NCI-H2196 (cell line): ENCODE results near the gene FBF1.

Experiments
- DNase-seq: peaks from one replicate; lab custom pipeline; 2025; ENCODE audit not compliant: unreplicated experiment; lab: John Stamatoyannopoulos, UW

Gene FBF1

DNA sequence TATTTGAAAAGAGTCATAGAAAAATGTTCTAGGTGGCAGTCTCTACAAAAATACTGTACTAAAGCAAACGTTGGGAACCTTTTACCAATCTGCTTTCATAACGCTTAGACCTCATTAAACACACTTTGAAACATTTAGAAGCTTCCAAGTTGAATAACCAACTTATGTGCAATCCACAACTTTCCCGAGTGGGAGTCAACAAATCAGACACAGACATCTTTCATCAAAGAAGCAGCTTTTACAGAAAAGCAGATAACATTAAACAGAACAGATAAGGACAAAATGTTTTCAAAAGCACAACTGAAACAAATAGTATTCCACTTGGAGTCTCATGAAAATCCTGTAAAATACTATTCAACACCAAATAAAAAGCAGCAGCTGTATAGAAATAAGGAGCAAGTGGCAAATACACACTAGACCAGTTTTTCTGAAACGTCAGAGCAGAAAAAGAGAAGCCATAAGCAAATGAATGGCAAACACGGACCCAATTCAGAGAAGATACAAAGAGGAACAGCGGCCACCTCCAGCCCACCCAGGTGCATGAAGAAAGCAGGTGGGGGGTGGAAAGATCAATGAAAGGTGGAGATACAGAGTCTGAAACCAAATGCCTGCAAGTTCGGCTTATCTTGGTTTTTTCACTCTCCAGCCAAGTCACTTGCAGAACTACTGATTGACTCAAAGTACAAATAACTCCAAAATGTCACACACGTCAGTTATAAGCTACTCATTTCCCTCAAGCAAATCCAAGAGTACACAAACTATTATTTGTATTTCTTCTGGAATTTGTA, 18.4 kb upstream of the FBF1 start:
- no peak for DNase-seq

DNA sequence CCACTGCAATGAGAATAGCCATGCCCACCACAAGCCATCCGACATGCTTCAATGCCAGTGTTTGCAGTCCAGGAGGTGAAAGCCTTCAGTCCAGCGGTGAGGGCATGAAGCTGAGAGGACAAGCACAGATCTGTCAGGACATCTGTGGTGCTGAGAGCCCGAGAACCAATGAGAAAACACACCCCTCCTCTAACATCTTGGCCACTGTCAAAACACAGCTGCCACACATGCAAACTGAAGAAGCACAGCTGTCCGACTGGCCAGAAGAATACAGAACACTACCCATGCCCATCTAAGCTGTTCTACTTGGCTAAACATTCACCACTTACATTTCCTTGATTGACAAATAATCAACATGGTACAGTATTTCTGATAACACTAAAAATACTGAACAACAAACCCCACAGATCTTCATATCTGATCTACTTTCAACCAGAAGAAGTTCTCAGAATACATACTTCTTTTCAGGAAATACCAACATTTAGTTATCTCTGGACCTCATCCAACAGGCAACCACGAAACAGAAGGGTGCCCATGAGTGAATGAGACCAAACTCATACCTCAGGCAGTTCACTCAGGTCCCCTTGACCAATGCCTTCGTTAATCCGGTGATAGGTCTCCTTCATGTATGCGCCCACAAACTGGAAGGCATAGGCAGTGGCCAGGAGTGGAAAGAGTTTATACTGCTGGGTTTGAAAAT, 10.2 kb upstream of the FBF1 start:
- no peak for DNase-seq

DNA sequence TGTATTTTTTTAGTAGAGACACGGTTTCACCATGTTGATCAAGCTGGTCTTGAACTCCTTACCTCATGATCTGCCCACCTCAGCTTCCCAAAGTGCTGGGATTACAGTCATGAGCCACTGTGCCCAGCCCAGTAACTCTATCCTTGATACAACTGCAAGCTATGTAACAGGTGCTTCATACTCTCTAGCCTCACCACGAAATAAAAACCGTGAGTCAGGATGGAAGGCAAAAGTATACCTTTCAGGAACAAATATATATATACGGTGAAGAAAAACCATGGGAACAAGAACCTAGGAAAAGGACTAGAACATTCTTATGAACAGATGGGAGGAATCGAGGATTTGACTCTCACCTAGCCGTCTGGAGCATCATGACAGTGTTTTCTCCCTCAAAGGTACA, 9.6 kb upstream of the FBF1 start:
- DNase-seq: no peak

DNA sequence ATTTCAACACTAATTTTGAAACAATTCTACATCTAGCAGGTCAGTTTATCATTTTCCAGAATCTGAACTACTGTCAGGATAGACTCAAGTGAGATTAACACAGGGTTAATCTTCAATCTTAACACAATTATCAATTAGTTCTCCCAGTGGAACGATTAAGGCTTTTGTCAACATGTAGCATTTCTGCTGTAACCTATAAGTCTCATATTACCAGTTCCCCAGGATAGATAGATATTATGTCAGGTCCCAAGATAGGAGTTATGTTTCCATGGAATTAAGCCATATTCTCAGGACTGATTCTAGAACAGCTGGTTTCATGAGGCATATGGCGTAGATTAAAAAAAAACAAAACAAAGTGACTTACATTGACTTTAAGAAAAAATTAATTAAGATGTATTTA, 4.4 kb upstream of the FBF1 start:
- no peak for DNase-seq

DNA sequence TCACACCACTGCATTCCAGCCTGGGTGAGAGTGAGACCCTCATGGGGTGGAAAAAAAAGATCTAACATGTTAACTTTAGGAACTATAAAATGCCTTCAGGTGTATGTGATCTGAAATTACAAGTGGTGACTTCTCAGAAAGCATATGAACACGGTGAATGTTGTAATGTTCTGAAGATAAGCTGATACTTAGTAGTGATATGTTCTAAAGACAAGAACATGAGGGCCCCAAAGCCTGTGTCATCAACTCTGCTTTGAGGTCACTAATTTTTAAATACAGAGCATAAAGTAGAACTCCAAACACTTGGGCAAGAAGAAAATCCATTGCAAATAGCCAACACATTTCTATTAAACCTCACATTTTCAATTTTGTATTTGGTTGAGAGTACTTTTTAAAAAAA, 2.6 kb upstream of the FBF1 start:
- DNase-seq: no peak

DNA sequence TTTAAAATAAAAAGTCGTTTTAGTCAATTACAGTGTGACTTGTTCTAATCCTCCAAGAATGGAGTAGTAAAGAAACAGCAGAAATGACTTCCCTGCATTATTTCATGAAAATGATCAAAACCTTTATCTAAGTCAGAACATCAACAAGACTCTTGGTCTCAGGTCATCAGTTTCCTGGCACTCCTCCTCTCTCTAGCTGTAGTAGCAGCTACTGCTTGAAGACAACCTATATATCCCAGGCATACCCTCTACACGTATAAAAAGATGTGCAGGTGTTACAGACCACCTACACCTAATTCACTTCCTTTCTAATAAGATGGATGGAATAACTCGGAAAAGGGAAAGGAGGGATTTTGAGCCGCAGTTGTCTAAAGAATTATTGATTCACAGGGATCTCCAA, 1.6 kb upstream of the FBF1 start:
- no peak for DNase-seq

DNA sequence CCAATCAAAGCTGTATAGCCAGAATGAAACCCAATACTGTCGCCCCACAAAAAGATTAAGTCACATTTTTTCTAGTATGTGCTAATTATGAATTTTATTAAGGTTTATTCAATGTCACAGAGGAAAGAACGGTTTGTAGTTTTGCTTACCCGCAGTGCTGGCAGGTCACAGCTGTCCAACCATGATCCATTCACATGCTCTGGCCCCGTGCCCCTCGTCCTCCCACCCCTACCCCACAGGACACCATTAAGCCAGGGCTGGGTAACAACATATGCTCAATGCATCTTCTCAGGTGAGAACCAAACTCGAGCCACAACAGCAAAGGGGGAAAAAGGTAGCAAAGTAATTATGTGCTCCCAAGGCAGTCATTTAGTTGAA, 589 bp upstream of the FBF1 start:
- no peak for DNase-seq

DNA sequence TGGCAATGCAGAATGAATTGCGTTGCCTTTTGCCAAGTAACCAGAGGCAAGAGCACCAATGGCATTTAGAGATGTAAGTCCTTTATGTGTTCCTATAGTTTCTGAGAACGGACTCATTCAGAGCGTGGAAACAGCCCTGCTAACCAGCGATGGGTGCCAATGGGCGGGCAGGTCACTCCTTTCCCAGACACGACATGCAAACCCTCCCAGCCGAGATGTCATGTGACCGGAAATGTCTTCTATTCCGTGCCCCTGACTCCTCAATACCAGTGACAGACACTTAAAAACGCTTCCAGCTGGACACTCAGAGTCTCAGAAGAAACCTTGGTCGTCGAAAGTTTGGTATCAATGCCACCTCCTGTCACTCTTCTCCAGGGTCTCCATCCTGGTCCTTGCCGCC, 3.2 kb downstream of the FBF1 start:
- no peak for DNase-seq

DNA sequence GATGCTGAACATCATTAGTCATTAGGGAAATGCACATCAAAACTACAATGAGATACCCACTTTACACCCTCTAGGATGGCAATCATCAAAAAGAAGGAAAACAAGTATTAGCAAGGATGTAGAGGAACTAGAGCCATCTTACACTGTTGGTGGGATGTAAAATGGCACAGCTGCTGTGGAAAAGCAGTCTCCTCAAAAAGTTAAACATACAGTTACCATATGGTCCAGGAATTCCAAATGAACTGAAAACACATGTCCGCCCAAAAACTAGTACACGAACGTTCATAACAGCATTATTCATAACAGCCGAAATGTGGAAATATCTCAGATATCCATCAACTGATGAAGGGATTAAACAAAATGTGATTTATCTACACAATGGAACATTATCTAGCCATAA, 7.0 kb downstream of the FBF1 start:
- DNase-seq: no peak

DNA sequence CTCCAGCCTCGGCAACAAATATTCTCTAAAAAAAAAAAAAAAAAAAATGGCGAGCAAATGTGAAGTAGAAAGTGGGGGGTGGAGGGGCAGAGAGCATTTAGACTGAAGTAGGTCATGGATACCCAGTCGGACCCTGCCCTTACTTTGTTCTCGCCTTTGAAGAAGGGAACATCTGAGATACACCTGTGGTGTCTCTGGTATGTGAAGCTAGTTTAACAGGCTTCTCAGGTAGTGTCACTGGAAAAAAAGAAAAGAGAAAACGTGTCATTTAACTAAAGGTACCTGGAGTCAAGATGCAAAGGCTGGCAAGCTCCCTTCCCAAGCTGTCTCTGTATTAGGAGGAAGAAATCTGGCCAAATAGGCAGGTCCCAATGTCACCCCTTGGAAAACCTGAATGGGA, 8.0 kb downstream of the FBF1 start:
- no peak for DNase-seq

DNA sequence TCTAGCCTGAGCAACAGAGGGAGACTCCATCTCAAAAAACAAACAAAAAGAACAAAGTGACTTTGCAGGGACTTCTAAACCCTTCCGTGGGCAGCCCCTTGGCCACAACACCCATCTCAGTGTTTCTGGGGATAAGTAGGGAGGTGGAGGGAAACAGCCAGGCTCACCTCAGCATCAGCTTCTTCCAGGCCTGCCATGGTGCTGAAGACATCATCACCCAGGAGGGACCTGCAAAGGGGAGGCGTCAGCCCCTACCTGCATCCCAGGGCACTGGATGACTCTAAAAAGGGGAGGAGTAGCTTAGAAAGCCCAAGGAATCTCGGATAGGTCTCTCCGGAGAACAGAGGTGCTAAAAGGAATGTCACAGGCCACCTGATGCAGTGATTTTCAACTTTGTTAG, 9.8 kb downstream of the FBF1 start:
- DNase-seq: no peak

DNA sequence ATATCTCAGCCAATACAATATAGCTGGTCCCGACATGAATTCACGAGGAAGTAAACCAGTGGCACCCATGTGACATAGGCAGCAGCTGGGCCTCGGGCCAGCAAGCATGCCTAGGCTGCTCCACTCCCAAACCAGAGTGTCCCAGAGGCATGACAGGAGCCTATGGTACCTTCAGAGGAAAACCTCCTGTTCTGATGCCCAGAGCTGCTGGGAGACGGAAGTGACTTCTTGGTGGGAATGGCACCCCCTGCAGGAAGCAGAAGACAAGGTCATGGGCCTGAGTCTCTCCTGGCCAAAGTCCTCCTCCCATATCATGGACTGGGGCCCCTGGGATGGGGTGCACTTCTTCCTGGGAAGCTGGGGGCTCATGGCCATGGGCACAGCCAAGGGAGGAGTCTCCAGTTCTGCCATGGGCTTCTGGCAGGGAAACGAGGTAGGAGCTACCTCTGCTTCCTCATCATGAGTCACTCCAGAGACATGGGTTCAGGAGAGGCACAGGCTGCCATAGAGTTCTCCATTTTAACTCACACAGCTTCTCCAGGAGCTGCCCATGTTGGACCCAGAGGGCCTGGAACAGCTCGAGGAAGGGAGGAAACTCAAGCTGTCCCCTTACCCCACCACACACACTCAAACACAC, 13.4 kb downstream of the FBF1 start:
- peak; percentile 66 for DNase-seq

DNA sequence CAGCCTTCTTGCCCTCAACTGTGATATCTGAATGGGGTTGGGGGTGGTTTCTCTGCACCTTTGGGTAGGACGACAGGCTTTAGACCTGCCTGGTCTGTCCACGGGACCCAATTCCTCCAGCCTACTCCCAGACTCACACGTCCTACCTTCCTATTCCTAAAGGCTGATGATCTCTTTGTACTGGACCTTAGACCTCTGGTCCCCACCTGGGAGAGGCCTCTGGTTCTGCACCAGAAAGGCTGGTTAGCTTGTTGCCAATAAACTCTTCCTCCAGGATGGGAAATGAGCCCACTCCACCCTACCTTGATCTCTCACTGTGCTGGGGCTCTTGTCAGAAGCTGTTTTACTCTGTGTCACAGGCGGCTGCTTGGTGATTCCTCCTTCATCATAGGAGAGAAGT, 14.4 kb downstream of the FBF1 start:
- DNase-seq: no peak

DNA sequence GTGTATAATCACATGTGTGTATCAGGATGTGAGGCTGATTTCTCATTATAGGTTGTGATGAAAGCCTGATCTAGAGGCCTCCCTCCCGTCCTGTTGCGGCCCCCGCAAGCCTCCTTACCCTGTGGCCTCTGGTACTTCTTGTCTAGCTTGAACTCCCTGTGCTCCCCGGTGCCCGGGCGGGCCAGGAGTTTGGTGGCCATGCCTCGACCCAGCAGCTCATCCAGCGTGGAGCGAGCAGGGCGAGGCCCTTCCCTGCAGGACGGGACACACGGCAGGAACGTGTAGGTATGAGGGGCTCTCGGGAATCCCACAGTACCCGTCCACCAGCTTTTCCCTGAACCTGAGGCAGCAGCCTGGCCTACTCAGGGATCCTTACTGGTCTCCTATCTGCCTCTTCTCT, 14.9 kb downstream of the FBF1 start:
- no peak for DNase-seq

DNA sequence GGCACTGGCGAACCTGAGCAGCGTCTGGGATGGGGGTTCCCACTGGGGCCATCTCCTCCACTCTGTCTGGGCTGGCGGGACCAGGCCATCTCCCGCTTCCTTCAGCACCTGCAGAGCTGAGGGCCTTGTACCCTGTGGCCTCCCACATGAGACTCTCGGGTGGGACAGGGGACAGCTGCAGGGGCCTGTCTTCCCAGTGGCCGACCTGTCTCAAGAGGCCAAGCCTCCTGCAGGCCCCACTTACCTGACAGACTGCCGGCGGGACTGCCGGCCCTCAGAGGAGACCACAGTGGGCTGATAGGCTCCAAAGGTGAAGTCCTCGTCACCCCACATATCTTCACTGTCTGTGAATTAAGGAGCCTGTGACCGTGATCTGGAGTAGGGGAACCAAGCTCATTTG, 15.7 kb downstream of the FBF1 start:
- DNase-seq: no peak

DNA sequence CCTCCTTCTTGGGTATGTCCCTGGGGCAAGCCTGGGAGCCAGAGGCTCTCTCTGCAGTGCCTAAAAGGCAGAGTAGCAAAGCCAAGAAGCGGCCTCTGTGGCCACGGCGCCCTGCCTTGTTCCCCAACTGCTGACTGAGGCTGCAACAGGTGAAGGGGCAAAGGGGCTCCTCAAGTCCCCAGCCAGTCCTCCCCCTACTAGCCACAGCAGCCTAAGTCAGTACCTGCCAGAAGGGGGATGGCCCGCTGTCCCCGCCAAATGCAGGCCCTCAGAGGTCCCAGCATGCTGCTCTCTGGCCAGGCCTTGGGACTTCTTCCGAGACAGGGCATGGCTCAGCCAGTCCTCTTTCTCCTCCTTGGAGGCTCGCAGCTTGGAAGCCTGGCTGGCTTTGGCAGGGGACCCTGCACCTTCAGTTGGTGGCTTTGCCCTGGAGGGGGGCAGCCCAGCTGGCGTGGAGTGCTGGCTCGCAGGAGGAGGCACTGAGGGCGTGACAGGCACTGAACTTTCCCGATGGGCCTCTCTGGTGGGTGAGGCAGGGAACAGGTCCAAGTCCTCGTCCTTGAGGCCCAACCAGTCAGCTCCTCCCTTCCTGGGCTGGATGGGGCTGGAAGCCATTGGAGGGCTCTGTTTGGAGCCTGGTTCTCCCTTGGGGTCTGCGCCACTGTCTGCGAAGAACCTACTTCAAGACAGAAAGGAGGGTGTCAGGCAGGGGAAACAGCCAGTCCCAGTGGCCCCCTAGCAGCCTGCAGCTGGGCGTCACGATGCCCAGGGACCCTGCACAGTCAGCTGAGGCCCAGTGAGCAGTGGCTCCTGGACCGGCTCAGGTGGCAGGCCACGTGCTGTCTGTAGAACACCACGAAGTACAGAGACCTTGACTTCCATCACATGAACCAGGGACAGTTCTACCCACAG, 17.6 kb downstream of the FBF1 start:
- DNase-seq: no peak

DNA sequence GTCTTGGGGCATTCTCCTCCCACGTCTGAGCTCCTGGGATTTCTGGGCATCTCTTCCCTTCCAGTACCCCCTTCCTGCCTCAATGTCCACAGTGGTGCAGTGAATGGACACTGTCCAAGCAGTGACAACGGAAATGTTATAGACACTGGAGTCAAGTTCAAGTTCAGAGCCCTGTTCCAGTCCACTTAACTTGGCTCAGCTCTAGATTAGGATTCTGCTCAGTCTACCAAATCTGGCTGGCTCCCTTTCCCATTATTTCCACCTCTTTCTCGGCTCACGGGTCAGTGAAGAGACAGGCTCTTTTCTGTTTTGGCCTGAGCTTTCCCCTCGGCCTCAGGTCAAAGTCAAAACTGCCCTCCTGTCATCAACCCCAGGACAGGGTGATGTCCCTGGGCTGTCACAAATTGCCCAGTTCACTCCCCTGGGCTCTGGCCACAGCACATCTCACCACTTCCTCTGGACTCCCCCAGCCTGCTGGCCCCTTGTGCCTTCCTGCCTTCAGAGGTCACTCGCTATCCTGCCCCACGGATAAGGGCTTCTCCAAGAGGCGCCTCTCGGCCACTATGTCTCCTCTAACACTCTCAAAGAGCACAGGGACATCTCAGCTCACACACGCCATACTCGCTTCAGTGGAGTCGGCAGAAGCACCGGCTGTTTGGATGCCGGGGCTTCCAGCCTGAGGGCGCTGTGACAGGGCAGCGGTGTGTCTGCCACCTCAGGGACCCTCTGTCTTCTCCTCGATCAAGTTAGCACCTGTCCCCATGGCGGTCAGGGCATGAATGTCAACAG, 18.5 kb downstream of the FBF1 start:
- no peak for DNase-seq

DNA sequence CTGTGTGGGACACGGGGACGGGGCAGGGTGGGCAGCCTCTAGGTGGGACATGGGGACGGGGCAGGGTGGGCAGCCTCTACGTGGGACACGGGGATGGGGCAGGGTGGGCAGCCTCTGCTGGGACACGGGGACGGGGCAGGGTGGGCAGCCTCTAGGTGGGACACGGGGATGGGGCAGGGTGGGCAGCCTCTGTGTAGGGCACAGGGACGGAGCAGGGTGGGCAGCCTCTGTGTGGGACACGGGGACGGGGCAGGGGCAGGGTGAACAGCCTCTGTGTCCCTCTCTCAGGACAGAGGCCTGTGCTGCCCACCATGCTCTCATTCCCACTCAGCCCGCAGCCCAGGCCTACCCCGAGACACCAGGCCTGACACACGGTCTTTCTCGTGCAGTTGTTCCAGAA, 19.2 kb downstream of the FBF1 start:
- no peak for DNase-seq

DNA sequence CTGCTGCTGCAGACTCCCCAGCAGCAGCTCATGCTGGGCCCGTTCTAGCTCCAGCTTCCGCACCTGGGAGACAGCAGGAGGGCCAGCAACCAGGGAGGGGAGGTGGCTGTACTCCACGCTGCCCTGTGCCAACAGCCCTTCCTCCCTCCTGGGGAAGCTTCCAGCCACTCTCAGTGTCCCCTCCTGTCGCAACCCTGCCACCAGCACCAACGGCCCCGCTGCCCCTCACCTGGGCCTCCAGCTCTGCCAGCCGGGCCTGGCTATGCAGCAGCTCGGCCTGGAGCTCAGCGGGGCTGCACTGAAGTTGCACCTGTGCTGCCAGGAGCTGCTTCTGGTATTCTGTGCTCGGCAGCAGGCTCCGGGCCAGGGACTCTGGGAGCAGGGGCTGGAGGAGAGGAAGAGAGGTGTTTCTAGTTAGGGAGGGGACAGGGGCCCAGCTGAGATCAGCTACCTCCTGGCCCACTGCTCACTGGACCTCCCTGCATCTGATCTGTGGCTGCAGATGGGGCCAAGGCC, 20.7 kb downstream of the FBF1 start:
- DNase-seq: no peak

DNA sequence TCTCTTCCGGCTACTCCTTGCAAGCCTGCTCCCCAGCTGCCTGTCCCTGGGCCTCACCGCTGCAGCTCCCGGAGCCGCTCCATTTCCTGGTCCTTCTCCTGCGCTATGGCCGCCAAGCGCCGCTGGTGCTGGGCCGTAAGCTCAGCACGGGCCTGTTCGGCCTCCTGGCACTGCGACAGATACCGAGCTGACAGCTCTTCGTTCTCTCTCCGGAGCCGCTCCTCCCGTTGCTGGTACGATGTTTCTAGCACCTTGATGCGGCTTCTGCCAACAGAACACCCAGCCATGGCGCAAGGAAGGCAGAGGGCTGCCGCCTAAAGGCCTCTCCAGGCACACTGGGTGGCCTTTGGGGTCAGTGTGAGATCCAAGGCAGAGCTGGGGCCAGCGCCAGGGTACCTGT, 21.2 kb downstream of the FBF1 start:
- DNase-seq: no peak
